ENCODE results near the gene DIP2C.
"Not testable (repeated sequence)": the region's sequence is repeated elsewhere in the genome, so short reads cannot be mapped to it uniquely, and the experiment has no call there.

Gene DIP2C

DNA sequence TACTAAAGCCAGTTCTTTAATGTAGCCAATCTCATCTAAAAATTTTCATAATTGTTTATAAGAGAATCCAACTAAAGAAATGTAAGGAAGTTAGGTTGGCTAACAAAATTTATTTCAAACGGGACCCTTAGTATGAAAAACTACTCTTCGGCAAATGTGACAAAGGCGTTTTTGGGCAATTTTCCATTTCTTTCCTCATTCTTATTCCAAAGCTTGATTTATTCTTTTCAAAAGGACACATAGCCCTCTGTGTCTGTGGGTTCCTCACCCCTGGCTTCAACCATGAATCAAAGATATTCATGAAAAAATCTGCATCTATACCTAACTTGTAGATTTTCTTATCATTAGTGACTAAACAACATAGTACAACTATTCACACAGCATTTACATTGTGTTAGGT lies 358.3 kb downstream of the DIP2C start:
- DNase-seq (ENCODE audit: low read depth in 2 of 2), result no peak

DNA sequence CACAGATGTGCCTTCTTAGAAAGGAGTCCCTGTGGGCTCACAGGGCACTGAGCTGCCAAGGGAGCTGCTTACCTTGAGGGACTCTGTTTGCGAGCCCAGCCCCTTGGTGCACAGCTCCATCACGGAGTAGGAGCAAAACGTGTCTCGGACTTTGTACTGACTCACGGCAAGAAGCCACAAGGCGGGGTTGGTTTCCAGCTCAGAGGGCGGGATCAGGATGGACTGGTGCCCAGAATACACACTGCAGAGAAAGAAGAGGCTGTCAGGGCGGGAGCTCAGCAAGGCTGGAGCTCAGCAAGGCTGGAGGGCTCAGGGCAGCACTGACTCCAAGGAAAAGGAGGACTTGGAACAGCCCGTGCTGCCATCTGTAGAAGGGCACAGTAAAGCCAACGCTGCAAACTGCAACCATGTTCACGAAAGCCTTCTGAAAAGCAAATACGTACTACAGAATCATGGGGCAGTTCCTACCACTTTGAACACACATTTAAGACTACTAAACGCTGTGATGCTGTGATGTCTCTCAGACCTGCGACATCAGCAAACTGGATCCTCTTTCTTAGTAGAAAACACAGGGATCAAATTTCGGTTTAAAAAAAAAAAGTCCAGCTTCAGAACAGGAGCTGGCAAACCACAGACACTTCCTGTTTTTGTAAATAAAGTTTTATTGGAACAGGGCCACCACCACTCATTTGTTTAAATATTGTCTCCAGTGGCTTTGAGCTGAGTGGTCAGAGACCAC lies 359.9 kb downstream of the DIP2C start:
- peak; percentile 85 to 86 for DNase-seq (ENCODE audit: low read depth in 2 of 2)

DNA sequence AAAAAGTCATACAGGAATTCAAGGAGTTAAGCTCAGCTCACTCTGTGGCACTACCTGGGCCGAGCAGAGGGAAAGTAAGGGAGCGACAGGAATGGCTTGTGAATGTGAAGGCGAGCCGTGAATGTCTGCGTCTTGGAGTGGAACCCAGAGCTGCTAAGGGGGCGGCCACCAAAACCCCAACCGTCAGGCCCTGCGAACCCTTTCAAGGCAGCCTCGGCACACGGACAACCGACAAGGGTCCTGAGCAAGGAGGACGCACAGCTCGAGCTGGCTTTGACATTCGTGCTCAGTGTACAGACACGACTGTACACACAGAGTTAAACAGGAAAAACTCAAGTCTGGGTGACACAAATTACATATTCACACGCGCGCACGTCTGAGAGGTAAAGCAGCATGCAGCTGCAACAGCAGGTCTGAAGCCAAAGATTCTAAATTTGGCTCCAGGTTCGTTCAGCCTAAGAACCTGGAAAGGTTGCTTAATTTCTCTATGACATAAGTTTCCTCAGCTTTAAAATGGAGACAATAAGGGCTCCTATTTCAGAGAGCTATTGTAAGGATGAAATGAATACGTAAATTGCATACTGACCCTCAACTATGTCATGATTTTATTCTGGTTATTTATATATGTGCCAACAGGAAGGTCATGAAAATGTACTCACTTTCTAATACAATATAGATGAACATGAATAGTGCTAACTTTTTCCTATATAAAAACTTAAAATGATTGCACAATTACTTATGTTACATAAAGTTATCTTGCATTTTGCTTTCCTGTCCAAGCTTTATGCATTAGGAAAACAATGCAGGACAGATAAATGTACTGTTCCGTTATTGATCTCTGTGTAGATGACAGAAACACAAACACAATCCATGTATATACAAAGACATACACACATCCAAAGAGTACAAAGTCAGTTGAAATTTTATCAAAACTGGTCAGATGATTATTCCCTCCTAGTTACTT lies 361.3 kb downstream of the DIP2C start:
- DNase-seq (ENCODE audit: low read depth in 2 of 2), result no peak

DNA sequence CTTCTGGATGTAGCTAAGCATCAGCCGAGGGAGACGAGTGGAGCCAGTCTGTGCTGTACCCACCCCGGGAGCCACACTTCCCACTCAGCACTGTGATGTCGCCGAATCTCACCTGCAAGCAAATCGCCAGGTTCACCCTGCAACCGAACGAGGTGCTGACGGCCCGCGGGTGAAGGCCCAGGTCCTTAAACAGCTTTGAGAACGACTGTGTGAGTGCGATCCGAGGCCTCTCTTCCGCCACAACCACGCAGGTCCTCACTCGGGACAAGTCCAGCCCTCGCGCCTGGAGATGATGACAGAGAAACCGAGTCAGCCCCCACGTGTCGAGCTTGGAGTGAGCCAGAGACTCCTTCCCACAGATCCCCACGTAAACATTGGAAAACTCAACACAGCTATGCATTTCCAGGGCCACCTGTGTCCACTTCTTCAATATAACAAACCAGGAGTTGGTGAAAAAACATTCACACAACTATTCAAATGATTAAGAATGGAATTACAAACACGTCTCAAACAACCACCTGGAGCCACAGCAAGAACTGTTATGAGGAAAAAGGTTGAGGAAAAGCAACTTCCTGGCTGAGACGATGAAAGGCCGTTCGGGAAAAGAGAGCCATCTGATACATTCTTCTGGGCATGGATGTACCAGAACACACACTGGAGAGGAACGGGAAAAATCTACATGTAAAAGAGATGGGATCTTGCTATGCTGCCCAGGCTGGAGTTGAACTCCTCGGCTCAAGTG lies 362.4 kb downstream of the DIP2C start:
- DNase-seq (ENCODE audit: low read depth in 2 of 2), result no peak

DNA sequence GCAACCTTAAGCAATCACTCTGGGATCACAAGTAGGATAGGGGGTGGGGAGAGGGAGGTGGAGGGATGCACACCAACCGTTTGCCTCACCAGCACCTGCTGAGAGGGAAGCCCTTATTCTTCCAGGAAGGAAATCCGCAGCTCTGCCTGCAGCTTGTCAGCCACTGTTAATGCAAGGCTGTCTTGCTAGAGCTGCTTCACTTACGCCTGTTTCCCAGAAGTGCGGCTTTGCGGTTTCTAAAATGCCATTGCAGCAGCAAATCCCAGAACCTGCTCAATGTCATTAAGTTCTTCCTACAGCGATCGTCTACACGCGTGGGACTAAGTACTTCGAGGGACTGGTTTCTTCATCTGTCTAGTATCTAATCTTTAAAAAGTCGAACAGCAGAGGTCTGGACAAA lies 363.1 kb downstream of the DIP2C start:
- no peak for DNase-seq (ENCODE audit: low read depth in 2 of 2)

DNA sequence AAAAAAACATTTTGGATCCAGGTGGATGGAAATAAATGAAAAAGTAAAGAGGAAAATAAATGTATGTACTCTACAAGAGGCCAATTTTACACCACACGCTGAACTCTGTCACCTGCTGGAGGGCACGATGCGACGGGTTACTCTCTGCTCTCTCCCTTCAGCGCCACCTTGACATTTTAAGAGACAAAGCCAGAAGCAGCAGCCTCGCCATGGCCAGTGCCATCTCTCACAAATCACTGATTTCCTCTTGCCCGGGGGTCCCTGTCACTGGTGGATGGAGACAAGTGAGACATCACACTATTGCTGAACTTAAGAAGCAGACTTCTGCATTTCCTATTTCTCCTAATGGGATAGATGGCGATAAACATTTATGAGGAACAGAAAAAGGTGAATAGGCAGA lies 364.2 kb downstream of the DIP2C start:
- no peak for DNase-seq (ENCODE audit: low read depth in 2 of 2)

DNA sequence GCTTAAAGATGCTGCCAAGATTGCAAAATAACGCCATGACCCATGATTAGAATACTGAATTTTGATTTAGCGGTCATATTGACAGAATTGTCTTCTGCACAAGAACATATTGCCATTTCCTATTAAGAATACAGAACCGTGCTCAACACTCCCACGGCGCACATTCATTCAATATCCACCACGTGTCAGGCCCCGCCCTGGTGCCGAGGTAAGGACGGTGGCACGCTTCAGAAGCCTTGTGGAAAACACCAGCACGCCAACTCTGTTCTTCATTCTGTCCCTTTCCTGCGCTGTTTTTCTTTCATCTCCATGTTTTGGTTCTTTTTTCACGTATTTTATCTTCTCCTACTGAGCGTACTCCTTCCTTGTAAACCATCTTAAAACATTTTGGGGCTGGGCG lies 364.9 kb downstream of the DIP2C start:
- no peak for DNase-seq (ENCODE audit: low read depth in 2 of 2)

DNA sequence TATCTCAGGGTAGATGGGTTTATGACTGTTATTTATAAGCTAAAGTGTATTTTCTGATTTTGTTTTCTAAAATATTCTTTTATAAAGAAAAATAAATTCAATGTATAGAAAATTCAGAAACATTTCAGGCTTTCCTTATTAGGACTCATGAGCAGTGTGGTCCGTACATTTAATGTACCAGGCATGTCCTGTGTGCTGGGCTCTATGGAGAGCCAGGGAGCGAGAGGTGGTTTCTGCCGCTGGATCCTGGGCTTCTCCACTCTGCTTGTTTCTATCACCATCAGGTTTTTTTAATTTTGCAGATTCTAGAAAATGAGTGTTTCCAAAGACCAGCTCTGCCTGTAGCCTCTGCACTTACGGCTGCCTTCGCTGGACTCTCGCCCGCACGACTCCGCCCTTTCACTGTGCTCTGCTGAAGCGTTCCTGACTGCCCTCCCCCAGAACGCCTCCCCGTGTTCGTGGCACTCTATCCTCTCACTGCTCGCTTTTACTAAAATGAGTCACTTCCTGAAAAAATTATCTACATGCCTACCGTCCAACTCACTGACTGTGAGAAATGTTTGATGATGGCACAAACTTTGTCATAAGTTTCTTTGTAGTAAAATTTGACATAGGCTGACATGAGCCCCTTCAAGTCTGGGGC lies 365.7 kb downstream of the DIP2C start:
- peak; percentile 92 for DNase-seq (ENCODE audit: low read depth in 2 of 2)

DNA sequence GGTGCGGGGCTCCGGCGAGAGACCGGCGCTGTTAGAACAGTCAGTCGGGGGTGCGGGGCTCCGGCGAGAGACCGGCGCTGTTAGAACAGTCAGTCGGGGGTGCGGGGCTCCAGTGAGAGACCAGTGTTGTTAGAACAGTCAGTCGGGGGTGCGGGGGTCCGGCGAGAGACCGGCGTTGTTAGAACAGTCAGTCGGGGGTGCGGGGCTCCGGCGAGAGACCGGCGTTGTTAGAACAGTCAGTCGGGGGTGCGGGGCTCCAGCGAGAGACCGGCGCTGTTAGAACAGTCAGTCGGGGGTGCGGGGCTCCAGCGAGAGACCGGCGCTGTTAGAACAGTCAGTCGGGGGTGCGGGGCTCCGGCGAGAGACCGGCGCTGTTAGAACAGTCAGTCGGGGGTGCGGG lies 366.4 kb downstream of the DIP2C start:
- DNase-seq (ENCODE audit: low read depth in 2 of 2), result not testable (repeated sequence)

DNA sequence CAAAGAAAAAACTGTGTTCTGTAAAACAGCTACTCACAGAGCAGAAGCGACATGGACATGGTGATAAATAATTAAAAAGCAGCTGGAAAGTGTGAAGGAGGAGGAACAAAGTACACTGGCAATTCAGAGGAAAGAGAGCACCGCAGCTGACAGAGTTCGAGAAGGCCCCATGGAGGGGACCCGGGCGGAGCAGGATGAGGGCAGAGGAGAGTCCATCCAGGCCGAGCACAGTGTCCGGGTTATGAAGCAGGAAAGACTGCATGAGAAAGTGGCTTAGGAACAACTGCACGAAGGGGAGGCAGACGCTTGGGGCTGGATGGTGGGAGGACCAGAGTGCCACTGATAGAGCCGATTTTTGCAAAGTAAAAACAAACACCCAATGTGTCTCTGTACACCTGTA lies 368.7 kb downstream of the DIP2C start:
- no peak for DNase-seq (ENCODE audit: low read depth in 2 of 2)

DNA sequence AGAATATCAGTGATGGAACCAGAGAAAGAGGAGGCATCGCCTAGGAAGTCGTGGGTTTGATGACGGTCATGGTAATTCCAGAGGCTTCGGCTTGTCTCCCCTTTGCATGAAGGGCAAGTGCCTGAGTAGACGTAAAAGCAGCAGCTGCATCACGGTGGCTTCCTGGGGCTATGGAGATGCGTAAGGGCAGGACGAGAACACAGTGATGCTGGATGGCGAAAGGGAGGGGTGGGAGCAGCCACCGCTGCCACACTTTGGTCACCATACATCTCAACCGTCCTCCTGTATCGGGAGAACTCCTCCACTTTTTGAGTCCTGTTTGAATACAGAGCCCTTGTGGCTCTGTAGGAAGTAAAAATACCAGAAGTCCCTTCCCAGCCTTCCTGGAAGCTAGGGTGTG lies 371.5 kb downstream of the DIP2C start:
- DNase-seq (ENCODE audit: low read depth in 2 of 2), result no peak

DNA sequence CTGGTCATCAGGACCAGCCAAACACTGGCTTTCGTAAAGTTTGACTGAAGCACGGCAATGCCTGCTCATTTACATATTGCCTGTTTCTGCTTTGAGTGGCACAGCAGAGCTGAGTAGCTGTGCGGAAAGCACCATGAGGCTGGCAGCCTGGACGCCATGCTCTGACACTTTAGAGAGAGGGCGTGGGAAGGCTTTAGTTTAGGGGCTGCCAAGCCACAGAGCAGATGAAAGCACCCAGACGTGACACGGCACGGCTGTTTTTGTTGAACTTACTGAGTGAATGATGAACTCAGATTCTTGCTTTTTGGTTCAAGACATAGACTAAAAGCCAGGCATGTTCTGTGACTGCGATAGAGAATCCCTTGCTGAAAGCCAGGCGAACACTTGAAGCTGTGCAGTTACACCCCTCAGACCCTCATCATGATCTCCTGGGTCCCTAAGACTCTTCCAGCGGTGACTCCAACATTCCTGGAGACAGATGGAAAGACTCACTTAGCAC lies 372.1 kb downstream of the DIP2C start:
- DNase-seq (ENCODE audit: low read depth in 2 of 2), result peak in 1 of 2 experiments; percentile 23

DNA sequence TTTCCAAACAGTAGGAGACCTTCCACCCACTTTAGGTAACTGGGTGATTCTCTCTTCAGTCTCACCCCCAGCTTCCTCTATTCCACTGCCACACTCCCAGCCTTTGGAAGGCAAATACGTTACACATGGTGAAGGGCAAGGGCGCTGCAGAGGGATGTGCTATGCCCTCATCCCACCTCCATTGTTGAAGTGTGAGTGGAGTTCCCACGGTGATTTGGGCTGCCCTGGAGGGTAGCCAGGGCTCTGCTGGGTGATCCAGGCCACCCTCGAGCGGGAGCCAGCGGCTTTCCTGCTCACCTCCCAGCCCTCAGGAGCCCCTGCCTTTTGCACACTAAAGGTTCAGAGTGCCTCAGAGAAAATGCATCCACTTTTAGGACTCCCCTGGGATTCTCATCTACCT lies 373.1 kb downstream of the DIP2C start:
- DNase-seq (ENCODE audit: low read depth in 2 of 2), result no peak

DNA sequence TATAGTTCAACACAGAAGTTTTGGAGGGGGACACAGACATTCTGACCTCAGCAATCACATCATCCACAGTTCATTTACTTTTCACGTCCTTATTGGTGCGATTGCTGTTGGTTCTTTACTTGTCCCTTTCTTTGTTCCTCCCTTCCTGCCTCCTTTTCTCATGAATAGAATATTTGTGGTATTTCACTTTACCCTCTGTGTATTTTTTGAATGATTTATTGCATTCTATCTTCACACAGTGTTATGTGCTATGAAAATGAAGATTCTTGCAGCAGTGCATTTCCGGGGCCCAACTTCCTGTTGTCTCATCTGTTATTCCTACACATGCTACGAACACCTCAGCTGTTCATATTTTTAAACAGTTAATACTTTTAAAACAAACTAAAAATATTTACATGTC lies 374.6 kb downstream of the DIP2C start:
- DNase-seq (ENCODE audit: low read depth in 2 of 2), result peak in 1 of 2 experiments; percentile 20

DNA sequence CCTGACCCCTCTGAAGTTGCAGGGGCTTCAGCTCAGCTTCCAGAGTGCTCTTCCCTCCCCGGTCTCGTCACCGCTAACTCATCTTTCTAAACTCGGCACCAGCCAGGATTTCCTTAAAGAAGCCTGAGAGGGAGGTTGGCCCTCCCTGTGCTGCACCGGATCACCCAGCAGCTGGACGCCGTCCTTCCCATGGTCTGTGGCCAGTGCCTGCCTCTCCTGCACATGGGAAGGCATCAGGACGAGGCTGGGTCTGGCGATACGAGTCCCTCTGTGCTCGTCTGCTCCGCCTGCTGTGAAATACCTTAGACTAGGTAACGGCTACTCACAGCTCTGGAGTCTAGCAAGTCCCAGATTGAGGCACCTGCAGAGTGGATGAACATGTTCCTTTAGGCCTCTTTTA lies 375.1 kb downstream of the DIP2C start:
- DNase-seq (ENCODE audit: low read depth in 2 of 2), result no peak

DNA sequence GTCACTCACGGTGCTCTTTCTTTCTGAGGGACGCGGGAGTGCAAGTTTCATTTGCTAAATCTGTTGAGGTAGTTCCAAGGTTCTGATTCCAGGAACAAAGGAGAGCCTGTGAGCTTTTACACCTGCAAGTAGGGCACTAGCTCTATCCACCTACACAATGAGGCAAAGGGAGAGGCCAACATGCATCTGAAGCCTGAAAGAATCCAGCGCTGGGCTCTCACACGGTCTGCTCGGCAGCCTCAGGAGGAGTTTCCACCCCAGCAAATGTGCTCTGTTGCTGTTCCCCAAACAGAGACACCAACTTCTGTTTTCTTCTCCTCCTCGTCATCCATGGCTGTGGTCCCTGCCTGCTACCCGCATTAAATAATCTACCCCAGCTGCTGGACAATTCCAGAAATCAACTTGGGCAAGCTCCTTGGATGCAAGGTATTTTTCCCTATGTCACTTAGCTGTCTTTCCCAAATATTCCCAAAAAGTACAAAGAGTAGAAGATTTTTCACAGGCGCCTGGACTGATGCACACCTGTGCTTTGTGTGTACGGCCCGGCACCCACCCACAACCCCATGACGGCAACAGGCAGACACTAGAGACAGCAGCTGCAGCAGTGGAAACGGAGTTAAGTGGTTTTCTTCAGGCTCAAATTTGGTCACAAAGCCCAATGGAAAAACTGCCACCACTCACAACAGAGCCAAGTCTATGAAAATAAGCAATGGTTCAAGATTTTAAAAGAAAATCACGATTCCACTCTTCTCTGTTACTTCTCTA lies 377.4 kb downstream of the DIP2C start:
- DNase-seq (ENCODE audit: low read depth in 2 of 2), result no peak

DNA sequence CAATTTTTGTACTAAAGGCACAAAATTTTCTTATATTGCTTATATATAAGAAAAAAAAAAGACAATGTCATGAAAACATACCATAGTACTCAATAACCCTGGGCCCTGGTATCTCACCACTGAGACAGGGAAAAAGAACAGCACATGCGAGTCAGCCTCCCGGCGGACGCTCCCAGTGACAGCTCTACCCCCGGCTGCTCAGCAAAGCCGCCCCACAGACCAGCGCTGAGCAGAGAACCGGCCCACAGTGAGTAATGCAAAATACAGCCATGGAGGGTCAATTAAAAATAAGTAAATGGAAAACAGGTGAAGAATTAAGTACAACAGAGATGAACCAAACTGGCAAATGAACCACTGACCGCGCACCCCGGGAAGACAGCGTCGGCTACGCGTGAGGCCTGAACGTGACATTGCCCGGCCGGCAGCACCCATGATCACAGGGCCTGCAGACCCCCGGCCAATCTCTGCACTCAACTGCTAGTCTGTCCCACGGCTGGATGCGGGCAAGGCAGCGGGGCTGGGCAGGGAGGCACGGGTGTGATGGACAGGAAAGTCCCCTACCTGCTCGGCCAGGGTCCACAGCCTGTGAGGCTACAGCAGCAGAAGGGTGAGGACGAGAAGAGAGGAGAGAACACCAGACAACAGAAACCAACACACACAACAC lies 378.4 kb downstream of the DIP2C start:
- DNase-seq (ENCODE audit: low read depth in 2 of 2), result peak; percentile 35 to 36

DNA sequence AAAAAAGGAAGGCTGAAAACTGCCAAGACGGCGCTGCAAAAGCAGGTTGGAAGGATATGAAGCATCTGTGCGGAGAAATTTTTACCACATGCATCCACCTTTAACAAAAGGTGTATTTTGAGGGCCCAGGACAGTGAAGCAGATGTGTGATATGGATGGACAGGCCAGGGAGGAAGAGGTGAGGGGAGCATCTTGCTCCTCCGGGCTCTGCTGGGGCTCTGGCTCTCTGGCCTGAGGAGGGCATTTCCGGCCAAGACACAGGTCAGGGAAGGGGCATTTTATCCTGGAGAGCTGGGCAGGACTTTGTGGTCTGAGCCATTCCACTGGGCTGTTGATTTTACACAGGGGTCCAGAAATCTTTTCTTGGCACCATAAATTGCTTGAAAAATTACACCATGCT lies 379.1 kb downstream of the DIP2C start:
- no peak for DNase-seq (ENCODE audit: low read depth in 2 of 2)

DNA sequence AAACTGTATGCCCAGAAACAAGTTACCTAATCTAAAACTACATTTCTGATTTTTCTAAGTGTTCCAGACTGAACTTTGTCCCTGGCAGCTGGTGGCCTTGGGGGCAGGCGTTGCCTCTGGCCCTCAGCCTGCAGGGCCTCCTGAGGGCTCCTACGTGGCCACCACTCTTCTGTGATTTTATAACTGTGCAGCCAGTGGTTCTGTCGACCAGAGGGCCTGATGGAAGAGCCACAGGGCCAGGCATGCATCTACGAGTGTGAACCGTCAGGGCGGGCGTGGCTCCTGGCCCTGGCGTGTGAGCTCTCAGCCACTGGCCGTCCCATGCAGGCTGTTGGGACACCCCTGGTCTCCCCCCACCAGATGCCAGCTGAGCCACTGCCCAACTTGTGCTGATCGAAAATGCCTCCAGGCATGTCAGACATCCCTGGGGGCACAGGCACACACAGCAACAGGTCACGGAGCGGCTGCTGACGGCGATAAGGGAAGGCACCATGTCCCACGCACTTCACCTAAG lies 380.8 kb downstream of the DIP2C start:
- DNase-seq (ENCODE audit: low read depth in 2 of 2), result no peak

DNA sequence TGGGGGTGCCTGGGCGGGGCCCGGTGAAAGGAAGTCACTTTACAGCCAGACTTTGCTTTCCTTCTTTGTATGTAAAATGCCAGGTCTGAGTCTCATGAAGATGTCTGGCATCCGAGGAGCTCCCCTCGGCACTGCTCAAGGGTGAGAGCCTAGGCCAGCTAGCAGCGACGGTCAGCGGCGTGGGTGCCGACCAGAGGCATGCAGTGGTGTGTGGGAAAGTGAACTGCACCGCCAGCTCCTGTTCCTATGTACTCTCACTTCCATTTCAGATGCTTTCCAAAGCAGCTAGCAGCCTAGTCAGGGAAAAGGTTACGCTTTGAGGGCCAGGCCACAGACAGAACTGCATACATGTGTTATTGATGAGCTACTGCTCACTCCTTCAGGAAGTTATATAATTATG lies 381.4 kb downstream of the DIP2C start:
- no peak for DNase-seq (ENCODE audit: low read depth in 2 of 2)

All from fibroblast of skin of left quadriceps (primary cell).